Breast epithelium (tissue), 3 donors: ENCODE measurements around the gene DAP3.
"Not testable (repeated sequence)": the region's sequence is repeated elsewhere in the genome, so short reads cannot be mapped to it uniquely, and the experiment has no call there.

ENCODE experiments used
- POLR2AphosphoS5 ChIP-seq, 3 donors: sonication (generic); formaldehyde crosslinking; IDR thresholded peaks; one replicate each; pipeline ENCODE4 v1.6.1; 2017; ENCODE audit warnings: antibody characterized with exemption in 3 of 3
- TF ChIP-seq, protein P1 (sequence below), 3 donors: fragments of 450-650 bp; IDR thresholded peaks; one replicate each; pipeline ENCODE4 v1.5.1; 2016 to 2017; ENCODE audit warnings: antibody characterized with exemption in 3 of 3, mild to moderate bottlenecking in 3 of 3, moderate library complexity in 3 of 3

DNA sequence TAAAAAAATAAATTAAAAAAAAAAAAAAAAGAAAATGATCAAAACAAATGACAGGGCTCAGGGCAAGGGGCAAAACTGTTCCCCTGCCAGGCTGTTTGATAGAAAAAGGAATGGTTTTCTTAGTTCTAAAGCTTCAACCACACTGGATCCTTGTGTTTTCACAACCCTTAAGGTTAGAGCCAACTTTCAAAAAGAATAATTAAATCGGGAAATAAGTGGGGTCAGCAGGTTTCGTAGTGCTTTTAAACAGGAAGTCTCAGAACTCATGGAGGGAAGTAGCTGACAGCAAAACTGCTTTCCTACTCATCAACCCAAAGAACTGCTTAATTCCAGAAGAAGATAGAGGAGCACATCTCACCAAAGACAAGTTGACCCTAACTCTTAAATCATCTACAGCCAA is 12.8 kb downstream of the DAP3 start:
- TF ChIP-seq, protein P1, sequence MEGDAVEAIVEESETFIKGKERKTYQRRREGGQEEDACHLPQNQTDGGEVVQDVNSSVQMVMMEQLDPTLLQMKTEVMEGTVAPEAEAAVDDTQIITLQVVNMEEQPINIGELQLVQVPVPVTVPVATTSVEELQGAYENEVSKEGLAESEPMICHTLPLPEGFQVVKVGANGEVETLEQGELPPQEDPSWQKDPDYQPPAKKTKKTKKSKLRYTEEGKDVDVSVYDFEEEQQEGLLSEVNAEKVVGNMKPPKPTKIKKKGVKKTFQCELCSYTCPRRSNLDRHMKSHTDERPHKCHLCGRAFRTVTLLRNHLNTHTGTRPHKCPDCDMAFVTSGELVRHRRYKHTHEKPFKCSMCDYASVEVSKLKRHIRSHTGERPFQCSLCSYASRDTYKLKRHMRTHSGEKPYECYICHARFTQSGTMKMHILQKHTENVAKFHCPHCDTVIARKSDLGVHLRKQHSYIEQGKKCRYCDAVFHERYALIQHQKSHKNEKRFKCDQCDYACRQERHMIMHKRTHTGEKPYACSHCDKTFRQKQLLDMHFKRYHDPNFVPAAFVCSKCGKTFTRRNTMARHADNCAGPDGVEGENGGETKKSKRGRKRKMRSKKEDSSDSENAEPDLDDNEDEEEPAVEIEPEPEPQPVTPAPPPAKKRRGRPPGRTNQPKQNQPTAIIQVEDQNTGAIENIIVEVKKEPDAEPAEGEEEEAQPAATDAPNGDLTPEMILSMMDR (IDR thresholded peaks at IDR 0.05): not testable (repeated sequence)
- TF ChIP-seq POLR2AphosphoS5 (IDR thresholded peaks at IDR 0.05): not testable (repeated sequence)
